ENCODE measurements around the gene MYORG. TPM values are rescaled to one million over a fixed set of nuclear protein-coding genes. Genes with fewer than 3 reads are reported as not detected.

Gene MYORG
- total RNA-seq, 1 experiment from 2014 or later = 5.6 TPM

DNA sequence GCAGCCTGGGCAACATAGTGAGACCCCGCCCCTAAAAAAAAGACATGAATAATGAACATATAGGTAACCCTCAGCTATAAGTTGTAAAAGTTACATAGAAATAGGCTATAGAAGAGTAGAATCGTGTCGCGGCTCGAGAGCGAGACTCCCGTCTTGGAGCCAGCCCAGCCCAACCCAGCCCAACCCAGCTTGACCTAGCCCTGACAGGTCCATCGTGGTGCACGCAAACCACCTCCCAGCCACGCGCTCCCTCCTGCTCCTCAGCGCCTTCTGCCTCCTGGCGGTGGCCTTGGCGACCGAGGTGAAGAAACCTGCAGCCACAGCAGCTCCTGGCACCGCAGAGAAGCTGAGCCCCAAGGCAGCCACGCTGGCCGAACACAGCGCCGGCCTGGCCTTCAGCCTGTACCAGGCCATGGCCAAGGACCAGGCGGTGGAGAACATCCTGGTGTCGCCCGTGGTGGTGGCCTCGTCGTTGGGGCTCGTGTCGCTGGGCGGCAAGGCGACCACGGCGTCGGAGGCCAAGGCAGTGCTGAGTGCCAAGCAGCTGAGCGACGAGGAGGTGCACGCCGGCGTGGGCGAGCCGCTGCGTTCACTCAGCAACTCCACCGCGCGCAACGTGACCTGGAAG, 58.4 kb downstream of the MYORG start:
- Mint-ChIP-seq H3K36me3 (ENCODE audit: insufficient read depth in 1 of 3, low read depth in 3 of 3) (no peaks in the 10 kb centered on the region), H3K4me1 (no peaks in the 10 kb centered on the region), H3K4me3 (no peak overlapping the region), H3K27ac (no peak overlapping the region), H3K9me3 (no peaks in the 10 kb centered on the region), H3K27me3 (ENCODE audit: low read depth) (no peaks in the 10 kb centered on the region)
- Histone ChIP-seq H2BK120ac (ENCODE audit: low read depth, low read length, poor library complexity, severe bottlenecking) (no peak overlapping the region), H4K8ac (replicated peaks; ENCODE audit: insufficient read length, low read depth, low read length) (no peak overlapping the region), H2BK20ac (ENCODE audit: low read depth, low read length, poor library complexity, severe bottlenecking) (no peak overlapping the region), H3K79me2 (ENCODE audit: insufficient read depth, low read length) (no peaks in the 10 kb centered on the region; the same call in 1 of the 2 replicates), H2BK15ac (ENCODE audit: low read depth, low read length) (no peak overlapping the region), H3K23me2 (ENCODE audit: insufficient read length, low read depth, low read length, poor library complexity, severe bottlenecking) (no peaks in the 10 kb centered on the region), H4K5ac (ENCODE audit: insufficient read length, low read depth, low read length) (no peak overlapping the region), H3K79me1 (ENCODE audit: insufficient read depth, low read depth, low read length, poor library complexity, severe bottlenecking) (no peaks in the 10 kb centered on the region), H3K9me3 (ENCODE audit: control insufficient read depth, low read depth, low read length) (no peaks in the 10 kb centered on the region), H4K20me1 (ENCODE audit: control insufficient read depth, insufficient read depth, insufficient read length) (no peaks in the 10 kb centered on the region), H3K27ac (ENCODE audit: insufficient read length, low read depth, low read length) (no peak overlapping the region), H4K91ac (ENCODE audit: insufficient read length, low read depth, low read length) (no peak overlapping the region), H3K9ac (ENCODE audit: extremely low read depth, insufficient read length, low read length) (no peak overlapping the region), H2BK5ac (ENCODE audit: insufficient read length, low read length) (no peak overlapping the region), H3K4me2 (ENCODE audit: insufficient read depth, insufficient read length, low read length) (no peak overlapping the region), H3K18ac (ENCODE audit: insufficient read length, low read depth, low read length) (no peak overlapping the region), H3K56ac (ENCODE audit: insufficient read length, low read depth, low read length) (no peak overlapping the region), H3K27me3 (ENCODE audit: insufficient read depth, low read length) (no peaks in the 10 kb centered on the region), H3K14ac (ENCODE audit: insufficient read depth, low read length) (no peak overlapping the region), H3K23ac (ENCODE audit: insufficient read length, low read depth, low read length) (no peak overlapping the region), H2AFZ (ENCODE audit: low read length) (no peak overlapping the region), H3T11ph (ENCODE audit: low read length) (no peak overlapping the region), H2AK5ac (ENCODE audit: insufficient read length, low read length) (no peak overlapping the region), H3K4ac (ENCODE audit: low read depth, low read length) (no peak overlapping the region), H3K4me1 (ENCODE audit: insufficient read depth, low read length) (no peaks in the 10 kb centered on the region), H2BK12ac (ENCODE audit: insufficient read length, low read depth, low read length) (no peak overlapping the region)
- WGBS (ENCODE audit: extremely low coverage, insufficient read length, low lambda C conversion rate) = no CpG with 5 or more reads among the region's 44 CpGs
- no peak for TF ChIP-seq CTCF (conservative IDR thresholded peaks at IDR 0.05)
- DNase-seq = peak; percentile 45

Data from H9 (cell line).